NCI-H2107 (cell line): ENCODE data around the gene RARRES1.

Experiments used
- DNase-seq: peaks from one replicate; lab custom pipeline; 2025; lab: John Stamatoyannopoulos, UW

The RARRES1 gene

DNA sequence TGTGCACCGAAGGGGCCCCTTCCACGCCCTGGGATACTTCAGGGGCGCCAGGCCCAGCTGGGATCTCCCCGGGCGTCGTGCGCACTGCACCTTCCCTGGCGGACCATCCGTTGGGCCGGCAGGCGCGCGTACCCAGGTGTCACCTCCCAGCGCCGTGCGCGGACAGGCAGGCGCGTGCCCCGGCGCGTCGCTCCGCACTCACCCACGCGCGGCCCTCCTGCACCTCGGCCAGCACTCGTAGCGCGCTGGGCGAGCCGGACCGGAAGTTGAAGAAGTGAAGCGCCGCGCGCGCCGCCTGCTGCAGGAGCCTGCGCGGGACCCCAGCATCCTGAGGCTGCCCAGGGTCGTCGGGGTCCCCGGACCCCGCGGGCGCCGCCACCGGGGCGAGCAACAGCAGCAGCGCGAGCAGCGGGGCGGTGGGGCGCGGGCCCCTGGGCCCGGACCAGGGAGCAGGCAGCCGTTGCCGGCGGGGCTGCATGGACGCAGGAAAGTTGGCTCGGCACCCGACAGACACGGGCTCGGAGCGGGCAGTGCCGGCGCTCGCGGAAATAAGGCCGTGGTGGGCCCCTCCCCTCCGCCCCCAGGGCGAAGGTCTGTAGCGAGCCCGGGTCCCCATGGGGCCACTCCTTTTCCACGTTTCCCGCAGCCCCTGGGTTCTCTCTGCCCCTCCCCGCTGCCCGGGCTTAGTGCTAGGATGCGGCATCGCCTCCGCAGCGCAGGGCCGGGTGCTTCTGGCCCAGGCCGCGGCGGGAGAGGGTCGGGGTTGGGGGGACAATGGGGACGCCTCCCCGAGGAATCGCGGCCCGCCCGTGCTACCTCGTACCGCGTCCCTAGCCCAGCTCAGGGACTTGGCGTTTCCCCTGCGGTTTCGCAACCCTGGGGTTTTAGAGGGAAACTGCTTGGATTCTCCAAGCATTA, at the start of gene RARRES1:
RARRES1 (minus strand) TSS at position 520 of the 918 bp plus-strand sequence; CDS start at position 478, 42 bp downstream.
- peak; percentile 43 for DNase-seq

- DNase-seq, result no peak
Observed at GRCh38 chr3:158781849-158782248, 49.6 kb upstream of the RARRES1 start.

DNA sequence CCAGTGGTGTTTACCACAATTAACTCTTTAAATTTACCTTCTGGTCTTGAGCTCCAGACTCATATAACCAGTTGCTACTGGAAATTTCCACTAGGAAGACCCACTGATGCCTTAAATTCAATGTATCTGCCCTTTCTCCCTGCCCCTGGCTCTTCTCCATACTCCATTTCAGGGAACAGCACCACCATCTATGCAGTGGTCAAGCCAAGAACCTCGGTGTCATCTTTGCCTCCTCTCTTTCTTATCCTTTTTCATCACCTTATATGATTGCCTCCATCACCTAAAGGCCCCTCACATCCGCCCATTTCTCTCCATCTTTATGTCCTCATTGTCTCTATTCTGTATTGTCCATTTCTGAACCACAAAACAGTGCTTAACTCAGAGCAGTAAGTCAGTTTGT, 48.9 kb upstream of the RARRES1 start:
- no peak for DNase-seq

- no peak for DNase-seq
Observed at GRCh38 chr3:158780766-158781165, 48.5 kb upstream of the RARRES1 start.

DNA sequence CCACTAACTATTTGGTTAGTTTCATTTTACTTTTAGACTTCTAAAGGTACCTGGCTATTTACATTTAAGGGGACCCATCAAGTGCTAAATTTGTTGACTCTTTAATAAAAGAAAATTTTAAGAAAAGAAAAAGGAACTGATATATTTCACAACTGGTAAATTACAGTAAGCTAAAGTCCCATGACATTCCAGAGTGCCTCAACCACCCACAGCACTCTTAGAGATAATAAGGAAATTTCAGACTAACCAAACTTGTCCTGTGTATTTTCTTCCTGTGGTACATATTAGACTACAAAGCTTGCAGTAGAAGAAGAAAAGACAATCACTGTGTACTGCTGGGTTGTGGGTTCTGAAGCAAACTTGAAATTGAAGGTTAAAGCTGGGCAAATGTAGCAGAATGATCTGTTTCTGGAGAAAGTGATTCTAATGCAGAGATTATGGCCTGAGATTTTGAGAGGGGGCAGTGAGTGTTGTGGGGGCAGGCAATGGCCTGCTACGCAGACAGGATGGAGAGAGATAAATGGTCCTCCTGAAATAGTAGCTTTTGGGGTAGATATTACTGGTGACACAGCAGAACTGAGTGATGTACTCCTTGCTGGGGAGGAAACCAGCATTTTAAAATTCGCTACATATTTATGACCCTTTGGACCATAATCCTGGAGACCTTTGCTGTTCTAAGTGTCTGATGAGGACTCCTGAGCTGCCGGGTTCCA, 45.1 kb upstream of the RARRES1 start:
- DNase-seq, result no peak

DNA sequence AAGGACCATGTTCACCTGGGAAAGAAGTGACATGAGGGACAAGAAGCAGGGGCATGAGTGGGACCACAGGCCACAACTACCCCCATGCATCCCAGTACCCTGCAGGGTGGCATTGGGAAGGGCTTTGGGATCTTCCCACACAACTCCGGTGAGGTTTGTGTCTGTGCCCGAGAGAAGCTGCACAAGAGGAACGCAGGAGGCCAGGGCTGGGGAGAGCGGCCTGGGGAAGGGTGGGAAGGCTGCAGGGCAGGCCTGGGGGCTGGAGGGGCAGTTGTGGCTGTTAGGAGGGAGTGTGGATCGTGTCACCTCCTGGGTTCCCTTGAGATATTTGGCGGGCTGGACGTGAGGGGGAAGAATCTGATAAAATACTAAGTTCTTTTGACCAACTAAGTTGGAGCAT, 44.3 kb upstream of the RARRES1 start:
- no peak for DNase-seq

- no peak for DNase-seq
Observed at GRCh38 chr3:158775426-158776410, 43.5 kb upstream of the RARRES1 start.

- DNase-seq, result no peak
Observed at GRCh38 chr3:158774965-158775364, 42.7 kb upstream of the RARRES1 start.

- no peak for DNase-seq
Observed at GRCh38 chr3:158773845-158774830, 41.9 kb upstream of the RARRES1 start.

- DNase-seq, result no peak
Observed at GRCh38 chr3:158773166-158773565, 40.9 kb upstream of the RARRES1 start.

DNA sequence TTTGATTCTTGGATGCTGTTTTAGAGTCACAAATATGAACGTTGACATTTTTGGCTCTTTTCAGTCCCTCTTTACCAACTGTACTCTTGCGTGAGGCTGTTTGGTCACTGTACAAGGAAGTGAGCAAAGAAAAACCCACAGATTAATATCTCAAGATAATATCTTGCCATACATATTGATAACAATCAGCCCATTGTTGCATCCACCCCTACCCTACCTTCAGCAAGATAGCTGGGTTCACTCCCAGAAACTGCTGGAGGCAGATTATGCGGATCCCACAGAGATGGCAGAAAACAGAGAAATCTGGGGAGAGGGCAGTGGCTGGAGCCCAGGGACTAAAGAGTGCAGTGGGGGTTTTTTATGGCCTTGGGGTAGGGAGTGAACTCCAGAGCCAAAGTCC, 39.7 kb upstream of the RARRES1 start:
- DNase-seq, result no peak

- no peak for DNase-seq
Observed at GRCh38 chr3:158771577-158771976, 39.3 kb upstream of the RARRES1 start.

GRCh38 chr3:158770741-158771350, 38.6 kb upstream of the RARRES1 start:
- DNase-seq, result no peak

DNA sequence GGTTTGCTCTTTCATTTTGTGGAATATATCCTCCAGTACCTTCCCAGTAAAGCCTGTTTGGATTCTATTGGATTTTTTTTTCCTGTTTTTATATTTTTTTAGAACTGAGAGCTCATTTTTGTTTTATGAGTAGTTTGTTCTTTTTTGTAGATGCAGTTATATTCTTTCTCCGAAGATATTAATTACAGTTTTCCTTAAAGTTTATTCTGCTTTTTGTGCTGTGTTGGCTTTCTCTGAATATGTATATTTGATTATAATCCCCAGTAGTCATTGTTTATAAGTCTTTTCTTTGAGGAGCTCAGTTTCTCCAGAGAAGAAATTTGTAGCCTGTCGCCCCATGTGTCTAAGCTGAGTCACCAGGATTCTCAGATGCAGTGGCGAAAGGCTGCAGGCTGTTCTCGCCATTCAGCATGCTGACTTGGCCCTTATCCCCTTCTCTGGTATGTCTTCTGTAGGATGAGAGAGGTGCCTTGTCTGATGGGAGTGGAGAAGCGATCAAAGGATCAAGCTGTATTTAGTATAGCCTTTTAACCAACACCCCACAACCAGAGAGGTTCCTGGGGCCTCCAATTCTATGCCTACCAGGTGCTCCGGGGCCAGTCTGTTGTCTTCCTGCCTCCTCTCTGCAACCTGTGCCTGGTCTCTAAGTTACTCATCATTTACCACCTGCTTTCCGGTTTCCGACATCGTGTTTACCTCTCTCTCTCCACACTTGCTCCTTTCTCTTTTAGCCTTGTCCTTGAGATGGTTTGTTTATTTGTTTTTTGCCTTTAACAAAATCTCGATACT, 37.9 kb upstream of the RARRES1 start:
- no peak for DNase-seq

DNA sequence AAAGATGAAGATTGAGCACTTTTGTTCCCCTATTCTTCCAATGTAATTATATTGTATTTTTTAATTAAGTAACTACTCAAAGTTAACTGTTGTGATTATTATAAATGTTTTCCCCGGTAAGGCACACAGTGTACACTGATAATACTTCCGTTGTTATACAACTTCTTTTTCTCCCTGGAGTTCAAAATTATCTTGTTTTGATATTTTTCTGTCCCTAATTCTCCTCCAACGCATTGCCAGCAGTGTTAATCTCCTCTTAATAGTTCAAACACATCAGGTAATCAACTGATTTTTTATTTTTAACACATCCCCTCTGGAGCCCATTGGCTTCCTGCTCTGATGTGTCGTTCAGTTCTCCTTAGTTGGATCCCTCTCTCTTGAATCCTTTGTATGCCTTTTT, 37.3 kb upstream of the RARRES1 start:
- DNase-seq, result no peak

DNA sequence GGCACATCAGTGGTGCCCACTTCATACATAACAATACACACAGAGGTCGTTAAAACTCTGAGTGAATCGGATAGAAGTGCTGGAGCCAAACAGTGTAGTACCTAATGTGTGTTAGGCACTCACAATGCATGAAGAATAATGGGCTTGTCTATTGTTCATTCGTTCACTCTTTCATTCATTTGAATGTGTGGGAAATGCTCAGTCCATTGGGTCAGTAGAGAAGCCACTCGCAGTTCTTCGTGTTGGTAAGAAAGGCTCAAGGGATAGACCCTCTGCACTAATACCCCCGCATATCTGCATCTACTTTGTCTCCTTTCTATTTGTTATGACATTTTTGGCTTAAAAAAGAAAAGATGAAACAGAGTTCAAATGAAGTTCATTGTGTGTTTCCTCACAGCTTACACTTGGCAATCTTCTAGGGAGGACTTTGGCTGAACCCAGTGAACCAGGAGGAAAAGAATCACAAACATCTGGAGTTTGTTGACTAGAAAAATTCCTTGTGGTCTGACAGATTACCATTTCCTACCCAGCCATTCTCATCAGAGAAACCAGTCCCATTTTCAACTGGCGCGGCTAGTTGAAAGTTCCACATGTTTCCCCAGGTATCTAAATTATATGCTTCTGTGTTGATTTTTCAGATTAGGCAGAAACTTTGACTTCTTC, 36.8 kb upstream of the RARRES1 start:
- DNase-seq, result no peak

- no peak for DNase-seq
Observed at GRCh38 chr3:158768361-158768787, 36.1 kb upstream of the RARRES1 start.

DNA sequence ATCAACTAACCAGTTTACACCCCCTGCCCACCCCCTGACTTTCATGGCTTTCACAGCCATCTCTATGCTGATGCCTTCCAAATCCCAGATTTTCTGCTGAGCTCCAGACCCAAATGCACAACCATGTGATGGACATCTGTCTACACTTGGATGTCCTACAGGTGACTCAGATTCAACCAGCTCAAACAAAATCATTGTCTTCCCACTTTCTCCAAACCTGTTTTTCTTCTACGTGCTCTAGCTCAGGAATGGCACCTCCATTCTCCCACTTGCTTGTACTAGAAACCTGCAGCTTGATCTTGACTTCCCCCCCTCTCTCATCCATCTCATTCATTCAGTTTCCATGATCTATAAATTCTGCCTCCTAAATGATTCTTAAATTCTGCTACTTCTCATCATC, 34.1 kb upstream of the RARRES1 start:
- no peak for DNase-seq
